Measurements from ENCODE around the gene SYF2.
"Not testable (repeated sequence)": the region's sequence is repeated elsewhere in the genome, so short reads cannot be mapped to it uniquely, and the experiment has no call there.

Gene SYF2

GRCh38 chr1:25260336-25260735 is 28.0 kb upstream of the SYF2 start:
- not testable (repeated sequence) for H3K9me3 ChIP-seq (ENCODE audit: control insufficient read depth, insufficient read depth, low read length); H3K36me3 ChIP-seq (ENCODE audit: control insufficient read depth, insufficient read depth, low read length); H3K4me1 ChIP-seq (ENCODE audit: control insufficient read depth, insufficient read depth, low read length); H3K4me3 ChIP-seq (ENCODE audit: low read depth, low read length); H3K27ac ChIP-seq (ENCODE audit: low read depth, low read length); H3K27me3 ChIP-seq (ENCODE audit: control insufficient read depth, insufficient read depth, low read length); H3K9ac ChIP-seq (ENCODE audit: low read depth, low read length)

DNA sequence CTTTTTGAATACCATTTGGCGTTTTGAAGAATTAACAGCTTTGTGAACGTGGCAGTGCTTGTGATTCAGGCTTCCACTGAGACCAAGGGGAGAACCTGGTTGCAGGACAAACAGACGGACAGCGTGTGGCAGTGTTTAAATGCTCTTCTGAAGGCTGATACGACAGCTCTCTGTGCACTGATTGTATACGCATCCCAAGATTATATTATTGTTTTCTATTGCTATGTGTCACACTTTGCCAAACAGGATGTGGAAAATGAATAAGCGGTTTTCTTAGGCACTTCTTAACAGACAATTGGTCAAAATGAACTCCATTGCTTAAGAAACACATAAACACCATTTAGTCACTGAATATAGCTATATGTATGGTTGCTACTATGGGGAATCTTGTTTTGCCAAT is 27.5 kb upstream of the SYF2 start:
- not testable (repeated sequence) for H3K4me3 ChIP-seq (ENCODE audit: low read depth, low read length); H3K9ac ChIP-seq (ENCODE audit: low read depth, low read length); H3K27me3 ChIP-seq (ENCODE audit: control insufficient read depth, insufficient read depth, low read length); H3K27ac ChIP-seq (ENCODE audit: low read depth, low read length); H3K9me3 ChIP-seq (ENCODE audit: control insufficient read depth, insufficient read depth, low read length); H3K36me3 ChIP-seq (ENCODE audit: control insufficient read depth, insufficient read depth, low read length); H3K4me1 ChIP-seq (ENCODE audit: control insufficient read depth, insufficient read depth, low read length)

- Histone ChIP-seq H3K9ac (ENCODE audit: low read depth, low read length) (no peak overlapping the region), H3K4me3 (ENCODE audit: low read depth, low read length) (no peak overlapping the region), H3K27ac (ENCODE audit: low read depth, low read length) (no peak overlapping the region), H3K4me1 (ENCODE audit: control insufficient read depth, insufficient read depth, low read length) (peaks cover 12% of the 10 kb centered on the region), H3K27me3 (ENCODE audit: control insufficient read depth, insufficient read depth, low read length) (no peaks in the 10 kb centered on the region), H3K9me3 (ENCODE audit: control insufficient read depth, insufficient read depth, low read length) (no peaks in the 10 kb centered on the region), H3K36me3 (ENCODE audit: control insufficient read depth, insufficient read depth, low read length) (no peaks in the 10 kb centered on the region)
These were observed 24.9 kb upstream of the SYF2 start for GRCh38 chr1:25257196-25257595.

GRCh38 chr1:25256578-25256965 is 24.3 kb upstream of the SYF2 start:
- peaks cover 12% of the 10 kb centered on the region for H3K4me1 ChIP-seq (ENCODE audit: control insufficient read depth, insufficient read depth, low read length)
- no peak overlapping the region for H3K9ac ChIP-seq (ENCODE audit: low read depth, low read length)
- H3K27ac ChIP-seq (ENCODE audit: low read depth, low read length), result no peak overlapping the region
- no peak overlapping the region for H3K4me3 ChIP-seq (ENCODE audit: low read depth, low read length)
- no peaks in the 10 kb centered on the region for H3K36me3 ChIP-seq (ENCODE audit: control insufficient read depth, insufficient read depth, low read length)
- H3K9me3 ChIP-seq (ENCODE audit: control insufficient read depth, insufficient read depth, low read length), result no peaks in the 10 kb centered on the region
- H3K27me3 ChIP-seq (ENCODE audit: control insufficient read depth, insufficient read depth, low read length), result no peaks in the 10 kb centered on the region

DNA sequence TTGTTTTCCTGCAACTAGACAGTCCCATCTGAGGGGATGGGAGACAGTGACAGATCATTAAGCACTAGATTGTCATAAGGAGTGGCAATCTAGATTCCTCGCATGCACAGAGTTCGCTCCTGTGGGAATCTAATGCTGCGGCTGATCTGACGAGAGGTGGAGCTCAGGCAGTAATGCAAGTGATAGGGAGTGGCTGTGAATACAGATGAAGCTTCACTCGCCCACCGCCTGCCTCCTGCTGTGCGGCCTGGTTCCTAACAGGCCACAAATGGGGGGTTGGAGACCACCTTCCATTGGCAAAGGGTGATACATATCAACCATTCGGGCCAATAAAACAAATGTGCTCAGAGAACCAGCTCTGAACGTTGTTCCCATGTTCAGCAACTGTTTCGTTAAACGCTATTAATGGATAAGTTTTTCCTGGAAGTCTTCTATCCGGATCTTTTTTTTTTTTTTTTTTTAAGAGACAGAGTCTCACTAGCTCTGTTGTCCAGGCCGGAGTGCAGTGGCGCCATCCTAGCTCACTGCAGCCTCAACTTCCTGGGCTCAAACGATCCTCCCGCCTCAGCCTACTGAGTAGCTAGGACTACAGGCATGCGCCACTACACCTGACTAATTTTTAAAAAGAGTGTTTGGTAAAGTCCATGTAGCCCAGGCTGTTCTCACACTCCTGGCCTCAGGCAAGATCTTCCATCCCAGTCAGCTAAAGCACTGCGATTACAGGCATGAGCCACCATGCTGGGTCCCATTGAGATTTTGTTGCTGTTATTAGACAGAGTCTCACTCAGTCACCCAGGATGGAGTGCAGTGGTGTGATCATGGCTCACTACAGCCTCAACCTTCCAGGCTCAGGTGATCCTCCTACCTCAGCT is 23.6 kb upstream of the SYF2 start:
- H3K27me3 ChIP-seq (ENCODE audit: control insufficient read depth, insufficient read depth, low read length), result no peaks in the 10 kb centered on the region
- H3K9me3 ChIP-seq (ENCODE audit: control insufficient read depth, insufficient read depth, low read length), result no peaks in the 10 kb centered on the region
- no peak overlapping the region for H3K9ac ChIP-seq (ENCODE audit: low read depth, low read length)
- H3K36me3 ChIP-seq (ENCODE audit: control insufficient read depth, insufficient read depth, low read length), result no peaks in the 10 kb centered on the region
- no peak overlapping the region for H3K4me3 ChIP-seq (ENCODE audit: low read depth, low read length)
- H3K4me1 ChIP-seq (ENCODE audit: control insufficient read depth, insufficient read depth, low read length), result peaks cover 12% of the 10 kb centered on the region
- no peak overlapping the region for H3K27ac ChIP-seq (ENCODE audit: low read depth, low read length)

DNA sequence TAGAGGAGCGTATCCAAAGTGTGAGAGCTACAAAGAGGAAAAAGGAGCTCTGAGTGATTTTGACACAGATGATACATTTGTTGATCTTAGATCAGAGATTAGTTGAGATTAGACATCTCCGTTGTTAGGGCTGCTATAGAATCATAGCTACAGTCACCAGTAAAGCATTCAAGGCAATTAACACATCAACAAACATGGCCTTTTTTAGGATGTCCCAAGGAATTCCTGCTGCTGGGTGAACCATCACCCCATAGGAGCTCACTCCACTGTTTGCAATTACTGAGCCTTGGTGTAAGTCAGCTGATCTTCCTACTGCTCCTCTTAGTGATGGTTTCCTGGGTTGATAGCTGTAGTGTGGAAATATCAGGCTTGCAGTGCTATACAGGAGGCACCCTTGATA is 21.6 kb upstream of the SYF2 start:
- H3K27me3 ChIP-seq (ENCODE audit: control insufficient read depth, insufficient read depth, low read length), result no peaks in the 10 kb centered on the region
- peaks cover 12% of the 10 kb centered on the region for H3K4me1 ChIP-seq (ENCODE audit: control insufficient read depth, insufficient read depth, low read length)
- H3K27ac ChIP-seq (ENCODE audit: low read depth, low read length), result peak overlapping the region; percentile 90
- no peak overlapping the region for H3K9ac ChIP-seq (ENCODE audit: low read depth, low read length)
- no peaks in the 10 kb centered on the region for H3K36me3 ChIP-seq (ENCODE audit: control insufficient read depth, insufficient read depth, low read length)
- no peak overlapping the region for H3K4me3 ChIP-seq (ENCODE audit: low read depth, low read length)
- H3K9me3 ChIP-seq (ENCODE audit: control insufficient read depth, insufficient read depth, low read length), result no peaks in the 10 kb centered on the region

- H3K4me3 ChIP-seq (ENCODE audit: low read depth, low read length), result peak overlapping the region; percentile 98
- H3K27ac ChIP-seq (ENCODE audit: low read depth, low read length), result peak overlapping the region; percentile 96
- peaks cover 10% of the 10 kb centered on the region; the same call in 1 of the 2 replicates for H3K4me1 ChIP-seq (ENCODE audit: control insufficient read depth, insufficient read depth, low read length)
- peaks cover 27% of the 10 kb centered on the region for H3K36me3 ChIP-seq (ENCODE audit: control insufficient read depth, insufficient read depth, low read length)
- H3K9ac ChIP-seq (ENCODE audit: low read depth, low read length), result peak overlapping the region; percentile 2
- H3K27me3 ChIP-seq (ENCODE audit: control insufficient read depth, insufficient read depth, low read length), result no peaks in the 10 kb centered on the region
- no peaks in the 10 kb centered on the region for H3K9me3 ChIP-seq (ENCODE audit: control insufficient read depth, insufficient read depth, low read length)
These were observed 15.8 kb upstream of the SYF2 start for GRCh38 chr1:25247829-25248754.

GRCh38 chr1:25247024-25247828 is 14.9 kb upstream of the SYF2 start, which contains the start of gene RSRP1:
Gene RSRP1 (minus strand): TSS chr1:25247454. CDS start chr1:25246963, 491 bp downstream.
- peaks cover 36% of the 10 kb centered on the region for H3K36me3 ChIP-seq (ENCODE audit: control insufficient read depth, insufficient read depth, low read length)
- H3K4me1 ChIP-seq (ENCODE audit: control insufficient read depth, insufficient read depth, low read length), result peaks cover 10% of the 10 kb centered on the region; the same call in 1 of the 2 replicates
- H3K9me3 ChIP-seq (ENCODE audit: control insufficient read depth, insufficient read depth, low read length), result no peaks in the 10 kb centered on the region
- H3K27me3 ChIP-seq (ENCODE audit: control insufficient read depth, insufficient read depth, low read length), result no peaks in the 10 kb centered on the region
- peak within 1 kb of the TSS; percentile 98 for H3K4me3 ChIP-seq (ENCODE audit: low read depth, low read length)
- H3K9ac ChIP-seq (ENCODE audit: low read depth, low read length), result peak within 1 kb of the TSS; percentile 89
- peak within 1 kb of the TSS; percentile 96 for H3K27ac ChIP-seq (ENCODE audit: low read depth, low read length)

- peaks cover 42% of the 10 kb centered on the region for H3K36me3 ChIP-seq (ENCODE audit: control insufficient read depth, insufficient read depth, low read length)
- no peaks in the 10 kb centered on the region for H3K27me3 ChIP-seq (ENCODE audit: control insufficient read depth, insufficient read depth, low read length)
- peaks cover 10% of the 10 kb centered on the region; the same call in 1 of the 2 replicates for H3K4me1 ChIP-seq (ENCODE audit: control insufficient read depth, insufficient read depth, low read length)
- peak overlapping the region; percentile 96 for H3K27ac ChIP-seq (ENCODE audit: low read depth, low read length)
- no peaks in the 10 kb centered on the region for H3K9me3 ChIP-seq (ENCODE audit: control insufficient read depth, insufficient read depth, low read length)
- H3K4me3 ChIP-seq (ENCODE audit: low read depth, low read length), result peak overlapping the region; percentile 98
- H3K9ac ChIP-seq (ENCODE audit: low read depth, low read length), result peak overlapping the region; percentile 89
These were observed 14.3 kb upstream of the SYF2 start for GRCh38 chr1:25246600-25247023.

- peak overlapping the region; percentile 96 for H3K27ac ChIP-seq (ENCODE audit: low read depth, low read length)
- peak overlapping the region; percentile 89 for H3K9ac ChIP-seq (ENCODE audit: low read depth, low read length)
- H3K36me3 ChIP-seq (ENCODE audit: control insufficient read depth, insufficient read depth, low read length), result peaks cover 42% of the 10 kb centered on the region
- peaks cover 10% of the 10 kb centered on the region; the same call in 1 of the 2 replicates for H3K4me1 ChIP-seq (ENCODE audit: control insufficient read depth, insufficient read depth, low read length)
- no peaks in the 10 kb centered on the region for H3K27me3 ChIP-seq (ENCODE audit: control insufficient read depth, insufficient read depth, low read length)
- no peaks in the 10 kb centered on the region for H3K9me3 ChIP-seq (ENCODE audit: control insufficient read depth, insufficient read depth, low read length)
- H3K4me3 ChIP-seq (ENCODE audit: low read depth, low read length), result peak overlapping the region; percentile 98
These were observed 13.7 kb upstream of the SYF2 start for GRCh38 chr1:25245809-25246599.
